ENCODE measurements around the gene KRTAP4-11. TPM values are rescaled to one million over a fixed set of nuclear protein-coding genes. Genes with fewer than 3 reads are reported as not detected.

The KRTAP4-11 gene
- total RNA-seq, 1 experiment from 2014 or later, result not detected

GRCh38 chr17:41133880-41134735 lies 15.9 kb upstream of the KRTAP4-11 start:
- intact Hi-C loops (cut with micrococcal nuclease; ENCODE audit: unreplicated experiment), result no loop called here
- no peak for DNase-seq (ENCODE audit: low read depth, low spot score)
- TF ChIP-seq TCF7L2 (IDR thresholded peaks at IDR 0.05; ENCODE audit: low read depth, low read length) (no peak), POLR2AphosphoS5 (IDR thresholded peaks at IDR 0.05; ENCODE audit: low read depth, low read length) (no peak), REST (IDR thresholded peaks at IDR 0.05; ENCODE audit: insufficient read depth in 1 of 2, low read depth in 2 of 2, low read length in 1 of 2) (no peak), SIN3A (IDR thresholded peaks at IDR 0.05; ENCODE audit: borderline replicate concordance, insufficient read depth, low read depth, low read length) (no peak), CTCF (IDR thresholded peaks at IDR 0.05) (no peak)
- Histone ChIP-seq H3K27me3 (ENCODE audit: control insufficient read depth, insufficient read depth, low read length) (peaks cover 3% of the 10 kb centered on the region; the same call in 1 of the 2 replicates), H3K9me3 (ENCODE audit: control insufficient read depth, insufficient read depth, low read depth, low read length) (no peaks in the 10 kb centered on the region), H3K4me3 (ENCODE audit: low read depth in 2 of 2, low read length in 2 of 2) (no peak overlapping the region), H3K4me1 (ENCODE audit: control insufficient read depth, insufficient read depth, low read length) (no peaks in the 10 kb centered on the region), H3K36me3 (ENCODE audit: control insufficient read depth, insufficient read depth, low read length) (no peaks in the 10 kb centered on the region), H3K27ac (ENCODE audit: low read length) (no peak overlapping the region)
- no TSS peak for BruUV-seq (replicated peaks)
- ATAC-seq, result no peak
- ChIA-PET CTCF (no interaction called here), POLR2A (no interaction called here)
- in situ Hi-C loops (cut with HindIII; ENCODE audit: low pct_unique_long_range_greater_than_20kb, low sequenced_read_pairs), result no loop called here

GRCh38 chr17:41131979-41132378 lies 13.8 kb upstream of the KRTAP4-11 start:
- no peaks in the 10 kb centered on the region for H3K36me3 ChIP-seq (ENCODE audit: control insufficient read depth, insufficient read depth, low read length)
- peaks cover 3% of the 10 kb centered on the region; the same call in 1 of the 2 replicates for H3K27me3 ChIP-seq (ENCODE audit: control insufficient read depth, insufficient read depth, low read length)
- in situ Hi-C loops (cut with HindIII; ENCODE audit: low pct_unique_long_range_greater_than_20kb, low sequenced_read_pairs), result no loop called here
- H3K9me3 ChIP-seq (ENCODE audit: control insufficient read depth, insufficient read depth, low read depth, low read length), result no peaks in the 10 kb centered on the region
- no peak overlapping the region for H3K27ac ChIP-seq (ENCODE audit: low read length)
- ChIA-PET POLR2A (no interaction called here), CTCF (no interaction called here)
- intact Hi-C loops (cut with micrococcal nuclease; ENCODE audit: unreplicated experiment), result no loop called here
- H3K4me3 ChIP-seq (ENCODE audit: low read depth in 2 of 2, low read length in 2 of 2), result no peak overlapping the region
- TF ChIP-seq REST (IDR thresholded peaks at IDR 0.05; ENCODE audit: insufficient read depth in 1 of 2, low read depth in 2 of 2, low read length in 1 of 2) (no peak), POLR2AphosphoS5 (IDR thresholded peaks at IDR 0.05; ENCODE audit: low read depth, low read length) (no peak), TCF7L2 (IDR thresholded peaks at IDR 0.05; ENCODE audit: low read depth, low read length) (no peak), SIN3A (IDR thresholded peaks at IDR 0.05; ENCODE audit: borderline replicate concordance, insufficient read depth, low read depth, low read length) (no peak), CTCF (IDR thresholded peaks at IDR 0.05) (no peak)
- ATAC-seq (no peak), DNase-seq (ENCODE audit: low read depth, low spot score) (no peak)
- no peaks in the 10 kb centered on the region for H3K4me1 ChIP-seq (ENCODE audit: control insufficient read depth, insufficient read depth, low read length)
- BruUV-seq (replicated peaks), result no TSS peak

Data from Panc1 (cell line).